ENCODE data around the gene RNF157. TPM values are rescaled to one million over a fixed set of nuclear protein-coding genes. Genes with fewer than 3 reads are reported as not detected.
A peak's percentile ranks its signal among the peaks of the same experiment; 100 is the strongest.

Gene RNF157
- total and polyA plus RNA-seq, 2 experiments from 2014 or later: 5.0 to 8.6 TPM

GRCh38 chr17:76137351-76138233 is 102.7 kb downstream of the RNF157 start:
- no peaks in the 10 kb centered on the region for H4K20me1 ChIP-seq (ENCODE audit: insufficient read depth, poor library complexity, severe bottlenecking)
- no peaks in the 10 kb centered on the region for H3K9me2 ChIP-seq (replicated peaks; ENCODE audit: insufficient read depth)
- no peaks in the 10 kb centered on the region for H3K36me3 ChIP-seq (replicated peaks; ENCODE audit: insufficient read depth, low read depth)
- H3K27ac ChIP-seq: peak overlapping the region; percentile 83
- H3K4me3 ChIP-seq: no peak overlapping the region
- H3K27me3 ChIP-seq: peaks cover 72% of the 10 kb centered on the region
- H3K79me2 ChIP-seq: no peaks in the 10 kb centered on the region
- TF ChIP-seq EZH2phosphoT487 (IDR thresholded peaks at IDR 0.05; ENCODE audit: low read depth, severe bottlenecking, unreplicated experiment) (no peak), EZH2 (IDR thresholded peaks at IDR 0.05; ENCODE audit: borderline replicate concordance) (no peak), CTCF (IDR thresholded peaks at IDR 0.05; ENCODE audit: poor library complexity) (no peak)
- 43% methylated on average over 50 of the region's 54 CpGs for WGBS (ENCODE audit: low lambda C conversion rate, missing lambda C conversion rate)
- H3K4me2 ChIP-seq: peak overlapping the region; percentile 73
- H3K4me1 ChIP-seq (ENCODE audit: insufficient read depth): peaks cover 40% of the 10 kb centered on the region
- peak overlapping the region; percentile 31 for H2AFZ ChIP-seq
- no peaks in the 10 kb centered on the region for H3K9me3 ChIP-seq (ENCODE audit: low read depth)
- DNase-seq (ENCODE audit: low spot score): no peak

DNA sequence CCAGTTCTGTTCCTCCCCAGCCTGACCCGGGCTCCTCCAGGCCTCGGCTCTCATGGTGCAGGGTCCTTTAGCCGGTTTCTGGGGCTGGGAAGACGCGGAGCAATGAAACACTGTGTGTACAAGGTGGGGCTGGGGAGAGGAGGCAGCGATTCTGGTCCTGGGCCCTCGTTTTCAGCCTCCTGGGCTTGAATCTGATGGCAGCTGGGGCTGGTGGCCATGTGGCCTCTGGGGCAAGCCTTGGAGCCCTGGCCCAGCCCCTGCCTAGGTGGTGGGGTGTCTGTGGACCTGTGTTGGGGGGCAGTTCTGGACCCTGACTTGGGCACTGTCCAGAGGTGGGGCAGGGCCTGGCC is 103.3 kb downstream of the RNF157 start:
- no peaks in the 10 kb centered on the region for H3K36me3 ChIP-seq (replicated peaks; ENCODE audit: insufficient read depth, low read depth)
- H3K27me3 ChIP-seq: peaks cover 72% of the 10 kb centered on the region
- no peak overlapping the region for H3K4me2 ChIP-seq
- no peak for TF ChIP-seq EZH2 (IDR thresholded peaks at IDR 0.05; ENCODE audit: borderline replicate concordance)
- no peak for TF ChIP-seq CTCF (IDR thresholded peaks at IDR 0.05; ENCODE audit: poor library complexity)
- TF ChIP-seq EZH2phosphoT487 (IDR thresholded peaks at IDR 0.05; ENCODE audit: low read depth, severe bottlenecking, unreplicated experiment): no peak
- no peak overlapping the region for H3K4me3 ChIP-seq
- H3K9me3 ChIP-seq (ENCODE audit: low read depth): no peaks in the 10 kb centered on the region
- DNase-seq (ENCODE audit: low spot score): no peak
- H2AFZ ChIP-seq: no peak overlapping the region
- H4K20me1 ChIP-seq (ENCODE audit: insufficient read depth, poor library complexity, severe bottlenecking): no peaks in the 10 kb centered on the region
- no peaks in the 10 kb centered on the region for H3K9me2 ChIP-seq (replicated peaks; ENCODE audit: insufficient read depth)
- H3K27ac ChIP-seq: no peak overlapping the region
- peaks cover 44% of the 10 kb centered on the region for H3K4me1 ChIP-seq (ENCODE audit: insufficient read depth)
- WGBS (ENCODE audit: low lambda C conversion rate, missing lambda C conversion rate): 47% methylated on average over 7 of the region's 7 CpGs
- H3K79me2 ChIP-seq: no peaks in the 10 kb centered on the region

DNA sequence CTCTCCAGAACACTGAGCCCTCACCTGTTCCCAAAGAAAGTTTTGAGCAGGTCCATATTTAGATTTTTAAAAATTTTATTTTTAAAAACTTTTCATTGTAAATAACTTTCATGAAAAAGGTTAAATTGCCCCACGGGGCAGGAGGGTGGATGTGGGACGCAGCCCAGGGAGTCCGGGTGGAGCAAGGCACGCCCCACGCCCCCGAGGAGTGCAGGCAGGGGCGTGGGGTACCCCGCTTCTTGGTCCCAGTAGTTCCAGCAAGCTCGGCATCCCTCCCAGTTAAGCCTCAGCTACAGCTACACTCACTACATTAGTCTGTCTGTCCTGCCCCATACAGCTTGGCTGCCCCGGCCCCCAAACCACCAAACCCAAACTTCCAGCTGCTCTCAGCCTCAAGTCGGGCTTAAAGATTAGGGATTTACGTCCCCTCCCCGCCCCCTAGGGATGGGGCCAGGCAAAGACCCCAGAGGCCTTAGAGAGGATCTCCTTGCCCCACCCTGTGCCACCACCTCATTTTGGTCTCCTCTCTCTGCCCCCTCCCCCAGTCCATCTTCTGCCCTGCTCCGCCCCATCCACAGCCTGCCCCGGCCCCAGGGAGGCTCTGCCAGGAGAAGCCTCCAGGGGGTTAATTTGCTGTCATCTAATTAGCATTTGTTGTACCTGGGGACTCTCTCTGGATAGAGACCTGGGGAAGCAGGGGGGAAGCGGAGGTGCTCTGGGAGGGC is 103.9 kb downstream of the RNF157 start:
- Histone ChIP-seq H4K20me1 (ENCODE audit: insufficient read depth, poor library complexity, severe bottlenecking) (no peaks in the 10 kb centered on the region), H3K4me3 (no peak overlapping the region), H3K27me3 (peaks cover 76% of the 10 kb centered on the region), H3K36me3 (replicated peaks; ENCODE audit: insufficient read depth, low read depth) (no peaks in the 10 kb centered on the region), H3K4me2 (no peak overlapping the region), H3K9me3 (ENCODE audit: low read depth) (no peaks in the 10 kb centered on the region), H3K4me1 (ENCODE audit: insufficient read depth) (peaks cover 48% of the 10 kb centered on the region), H3K27ac (no peak overlapping the region), H3K79me2 (no peaks in the 10 kb centered on the region), H2AFZ (no peak overlapping the region), H3K9me2 (replicated peaks; ENCODE audit: insufficient read depth) (no peaks in the 10 kb centered on the region)
- 64% methylated on average over 16 of the region's 16 CpGs for WGBS (ENCODE audit: low lambda C conversion rate, missing lambda C conversion rate)
- no peak for DNase-seq (ENCODE audit: low spot score)
- no peak for TF ChIP-seq EZH2phosphoT487 (IDR thresholded peaks at IDR 0.05; ENCODE audit: low read depth, severe bottlenecking, unreplicated experiment)
- no peak for TF ChIP-seq EZH2 (IDR thresholded peaks at IDR 0.05; ENCODE audit: borderline replicate concordance)
- TF ChIP-seq CTCF (IDR thresholded peaks at IDR 0.05; ENCODE audit: poor library complexity): no peak

Data from hepatocyte (in vitro differentiated cells).